ENCODE measurements around the gene C17orf107. TPM values are rescaled to one million over a fixed set of nuclear protein-coding genes. Genes with fewer than 3 reads are reported as not detected.

Gene C17orf107
- total and polyA plus RNA-seq, 8 donors, result 0.63 to 5.3 (median 1.2) TPM

DNA sequence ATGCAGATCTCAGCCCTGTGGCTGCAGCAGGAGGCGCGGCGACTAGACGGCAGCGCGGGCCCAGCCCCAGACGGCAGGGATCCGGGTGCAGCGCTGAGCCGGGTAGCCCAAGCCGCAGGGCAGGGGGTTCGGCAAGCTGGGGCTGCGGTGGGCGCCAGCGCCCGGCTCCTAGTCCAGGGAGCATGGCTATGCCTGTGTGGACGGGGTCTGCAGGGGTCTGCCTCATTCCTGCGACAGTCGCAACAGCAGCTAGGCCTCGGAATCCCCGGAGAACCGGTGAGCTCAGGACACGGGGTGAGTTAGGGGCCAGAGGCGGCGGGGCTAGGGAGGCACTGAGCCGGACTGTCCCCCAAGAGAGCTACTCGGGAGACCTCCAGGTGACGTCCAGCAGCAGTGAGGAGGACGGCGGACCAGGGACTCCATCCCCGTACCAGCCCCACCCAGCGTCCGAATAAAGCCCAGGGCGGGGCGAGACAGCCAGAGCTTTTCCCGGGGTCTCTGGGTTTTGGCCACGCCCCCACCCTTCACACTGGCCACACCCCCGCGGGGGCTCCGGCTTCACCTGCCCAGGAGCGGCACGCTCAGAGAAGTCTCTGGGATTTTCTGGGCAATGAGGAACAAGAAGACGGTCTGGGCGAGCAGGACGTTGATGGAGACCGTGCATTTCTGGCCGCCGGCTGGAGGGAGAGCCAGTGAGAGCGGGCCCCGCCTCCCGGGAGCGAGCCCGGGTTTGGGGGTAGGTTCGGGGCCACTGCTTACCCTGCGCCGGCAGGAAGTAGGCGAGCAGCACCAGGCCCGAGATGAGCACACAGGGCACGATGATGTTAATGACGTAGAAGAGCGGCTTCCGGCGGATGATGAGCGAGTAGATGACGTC lies 1.1 kb downstream of the C17orf107 start:
- peak in 3 of 4 donors; percentile 55 to 84 (median 67) for DNase-seq
- Histone ChIP-seq H3K9me3 (no peaks in the 10 kb centered on the region), H3K27me3 (peaks cover 0 to 21% of the 10 kb centered on the region in 2 donors), H3K4me3 (peak overlapping the region; percentile 42 to 54), H3K4me1 (peaks cover 11 to 48% of the 10 kb centered on the region in 2 donors), H3K36me3 (peaks cover 0 to 21% of the 10 kb centered on the region in 2 donors), H3K27ac (peak overlapping the region; percentile 60 to 80)
- intact Hi-C loops (cut with DNase I), result loop anchor here in 1 of 2 donors (10.0 kb wide), 1 partner anchor 74 kb away; no protein-coding TSS in a partner anchor
- TF ChIP-seq, protein P1, sequence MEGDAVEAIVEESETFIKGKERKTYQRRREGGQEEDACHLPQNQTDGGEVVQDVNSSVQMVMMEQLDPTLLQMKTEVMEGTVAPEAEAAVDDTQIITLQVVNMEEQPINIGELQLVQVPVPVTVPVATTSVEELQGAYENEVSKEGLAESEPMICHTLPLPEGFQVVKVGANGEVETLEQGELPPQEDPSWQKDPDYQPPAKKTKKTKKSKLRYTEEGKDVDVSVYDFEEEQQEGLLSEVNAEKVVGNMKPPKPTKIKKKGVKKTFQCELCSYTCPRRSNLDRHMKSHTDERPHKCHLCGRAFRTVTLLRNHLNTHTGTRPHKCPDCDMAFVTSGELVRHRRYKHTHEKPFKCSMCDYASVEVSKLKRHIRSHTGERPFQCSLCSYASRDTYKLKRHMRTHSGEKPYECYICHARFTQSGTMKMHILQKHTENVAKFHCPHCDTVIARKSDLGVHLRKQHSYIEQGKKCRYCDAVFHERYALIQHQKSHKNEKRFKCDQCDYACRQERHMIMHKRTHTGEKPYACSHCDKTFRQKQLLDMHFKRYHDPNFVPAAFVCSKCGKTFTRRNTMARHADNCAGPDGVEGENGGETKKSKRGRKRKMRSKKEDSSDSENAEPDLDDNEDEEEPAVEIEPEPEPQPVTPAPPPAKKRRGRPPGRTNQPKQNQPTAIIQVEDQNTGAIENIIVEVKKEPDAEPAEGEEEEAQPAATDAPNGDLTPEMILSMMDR (IDR thresholded peaks at IDR 0.05), result no peak
- peak; percentile 4 for ATAC-seq

DNA sequence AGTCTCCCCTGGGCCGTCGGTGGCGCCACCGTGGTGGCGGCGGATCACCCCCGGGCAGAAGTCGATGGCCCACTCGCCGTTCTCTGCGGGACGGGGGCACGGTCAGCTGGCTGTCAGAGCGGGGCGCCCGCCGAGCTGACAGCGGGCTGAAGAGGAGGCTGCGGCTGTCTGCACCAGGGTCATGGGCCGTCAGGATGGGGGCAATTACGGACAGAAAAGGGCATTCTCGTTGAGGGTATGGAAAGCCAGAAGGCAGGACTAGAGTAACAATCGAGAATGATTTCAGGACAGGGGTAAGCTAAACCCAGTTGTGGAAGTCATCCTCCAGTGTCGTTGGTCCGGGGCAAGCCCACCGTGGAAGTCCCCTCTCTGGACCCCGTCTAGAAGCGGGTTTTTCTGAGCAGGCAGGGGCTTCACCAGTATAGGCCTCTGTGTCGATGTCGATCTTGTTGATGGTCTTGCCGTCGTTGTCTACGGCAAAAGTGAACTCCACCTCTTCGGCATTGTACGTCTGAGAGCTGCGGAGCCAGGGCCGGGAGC lies 1.8 kb downstream of the C17orf107 start:
- Histone ChIP-seq H3K27me3 (peaks cover 0 to 21% of the 10 kb centered on the region in 2 donors), H3K4me1 (peaks cover 11 to 48% of the 10 kb centered on the region in 2 donors), H3K4me3 (peak overlapping the region; percentile 42 to 54), H3K9me3 (no peaks in the 10 kb centered on the region), H3K36me3 (peaks cover 0 to 14% of the 10 kb centered on the region in 2 donors), H3K27ac (peak overlapping the region; percentile 60 to 80)
- DNase-seq (peak in 1 of 4 donors; percentile 86), ATAC-seq (no peak)
- intact Hi-C loops (cut with DNase I), result loop anchor here in 1 of 2 donors (10.0 kb wide), 1 partner anchor 74 kb away; no protein-coding TSS in a partner anchor
- TF ChIP-seq, protein P1 (IDR thresholded peaks at IDR 0.05), result no peak

DNA sequence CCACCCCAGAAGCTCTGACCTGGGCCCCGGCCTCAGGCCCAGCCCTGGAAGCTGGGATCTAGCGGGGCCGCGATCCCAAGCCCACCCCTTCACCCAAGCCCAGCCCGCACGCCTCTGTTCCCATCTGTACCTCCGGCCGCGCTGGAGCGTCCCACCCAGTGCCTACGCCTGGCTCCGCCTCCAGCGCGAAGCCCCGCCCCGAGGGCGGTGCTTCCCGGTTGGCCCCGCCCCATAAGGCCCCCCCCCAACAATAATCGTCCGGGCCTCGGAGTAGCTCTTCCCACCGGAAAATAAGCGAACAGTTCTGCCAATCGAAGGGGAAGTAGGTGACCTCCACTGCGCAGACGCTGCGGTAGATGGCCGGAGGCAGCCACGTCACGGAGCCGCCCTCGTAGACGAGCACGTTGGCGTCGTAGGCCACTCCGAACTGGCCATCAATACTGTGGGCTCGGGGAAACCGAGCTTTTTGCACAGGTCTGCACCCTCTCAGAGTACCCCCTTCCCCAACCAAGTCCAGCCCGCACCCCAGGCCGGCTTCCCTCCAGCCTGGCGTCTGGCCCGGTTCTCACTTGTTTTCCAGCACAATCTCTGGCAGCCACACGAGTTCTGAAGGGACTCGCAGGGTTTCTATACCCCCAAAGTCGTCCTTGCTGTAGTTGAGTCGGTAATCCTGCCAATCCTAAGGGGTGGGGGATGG lies 2.5 kb downstream of the C17orf107 start:
- TF ChIP-seq, protein P1 (IDR thresholded peaks at IDR 0.05), result no peak
- Histone ChIP-seq H3K36me3 (peaks cover 0 to 8% of the 10 kb centered on the region in 2 donors), H3K27me3 (peaks cover 0 to 21% of the 10 kb centered on the region in 2 donors), H3K4me3 (peak overlapping the region in 1 of 2 donors; percentile 54), H3K4me1 (peaks cover 11 to 48% of the 10 kb centered on the region in 2 donors), H3K9me3 (no peaks in the 10 kb centered on the region), H3K27ac (peak overlapping the region; percentile 80 to 85)
- peak in 3 of 4 donors; percentile 39 to 94 (median 92) for DNase-seq
- intact Hi-C loops (cut with DNase I), result loop anchor here in 1 of 2 donors (10.0 kb wide), 1 partner anchor 73 kb away; no protein-coding TSS in a partner anchor
- ATAC-seq, result peak; percentile 69

- ATAC-seq (no peak), DNase-seq (peak in 1 of 4 donors; percentile 54)
- peaks cover 11 to 48% of the 10 kb centered on the region in 2 donors for H3K4me1 ChIP-seq
- TF ChIP-seq, protein P1 (IDR thresholded peaks at IDR 0.05), result no peak
- H3K27ac ChIP-seq, result peak overlapping the region; percentile 80 to 85
- peaks cover 0 to under 1% of the 10 kb centered on the region in 2 donors for H3K36me3 ChIP-seq
- no peaks in the 10 kb centered on the region for H3K9me3 ChIP-seq
- H3K27me3 ChIP-seq, result peaks cover 0 to 21% of the 10 kb centered on the region in 2 donors
- peak overlapping the region in 1 of 2 donors; percentile 54 for H3K4me3 ChIP-seq
- intact Hi-C loops (cut with DNase I), result loop anchor here in 1 of 2 donors (10.0 kb wide), 1 partner anchor 72 kb away; no protein-coding TSS in a partner anchor
These were observed 3.2 kb downstream of the C17orf107 start for GRCh38 chr17:4902540-4902939.
